ENCODE data around the gene PSMB11.

The PSMB11 gene

GRCh38 chr14:23041729-23042128, 283 bp upstream of the PSMB11 start:
- Histone ChIP-seq H3K4me2 (ENCODE audit: low read length) (no peak overlapping the region), H3K36me3 (ENCODE audit: control insufficient read depth, insufficient read depth, low read length) (no peaks in the 10 kb centered on the region), H3K27me3 (ENCODE audit: control insufficient read depth, insufficient read depth, low read length) (no peaks in the 10 kb centered on the region), H3K4me3 (ENCODE audit: low read depth, low read length) (no peak overlapping the region), H3K4me1 (no peaks in the 10 kb centered on the region), H3K79me2 (no peaks in the 10 kb centered on the region), H3K9me3 (ENCODE audit: control insufficient read depth, low read length) (no peaks in the 10 kb centered on the region), H2AFZ (no peak overlapping the region), H3K9ac (no peak overlapping the region), H3K27ac (no peak overlapping the region)
- no peak for TF ChIP-seq CTCF (IDR thresholded peaks at IDR 0.05)

GRCh38 chr14:23043145-23043544, 1.1 kb downstream of the PSMB11 start:
- Histone ChIP-seq H3K4me1 (no peaks in the 10 kb centered on the region), H3K27me3 (ENCODE audit: control insufficient read depth, insufficient read depth, low read length) (no peaks in the 10 kb centered on the region), H3K27ac (no peak overlapping the region), H3K79me2 (no peaks in the 10 kb centered on the region), H2AFZ (no peak overlapping the region), H3K9me3 (ENCODE audit: control insufficient read depth, low read length) (no peaks in the 10 kb centered on the region), H3K9ac (no peak overlapping the region), H3K4me3 (ENCODE audit: low read depth, low read length) (no peak overlapping the region), H3K36me3 (ENCODE audit: control insufficient read depth, insufficient read depth, low read length) (no peaks in the 10 kb centered on the region), H3K4me2 (ENCODE audit: low read length) (no peak overlapping the region)
- TF ChIP-seq CTCF (IDR thresholded peaks at IDR 0.05), result no peak

GRCh38 chr14:23043754-23044153, 1.7 kb downstream of the PSMB11 start:
- no peak for TF ChIP-seq CTCF (IDR thresholded peaks at IDR 0.05)
- Histone ChIP-seq H3K36me3 (ENCODE audit: control insufficient read depth, insufficient read depth, low read length) (no peaks in the 10 kb centered on the region), H3K27ac (no peak overlapping the region), H3K27me3 (ENCODE audit: control insufficient read depth, insufficient read depth, low read length) (no peaks in the 10 kb centered on the region), H3K79me2 (no peaks in the 10 kb centered on the region), H3K9me3 (ENCODE audit: control insufficient read depth, low read length) (no peaks in the 10 kb centered on the region), H2AFZ (no peak overlapping the region), H3K4me3 (ENCODE audit: low read depth, low read length) (no peak overlapping the region), H3K9ac (no peak overlapping the region), H3K4me2 (ENCODE audit: low read length) (no peak overlapping the region), H3K4me1 (no peaks in the 10 kb centered on the region)

GRCh38 chr14:23044840-23045239, 2.8 kb downstream of the PSMB11 start:
- TF ChIP-seq CTCF (IDR thresholded peaks at IDR 0.05), result no peak
- H3K4me1 ChIP-seq, result no peaks in the 10 kb centered on the region
- no peak overlapping the region for H2AFZ ChIP-seq
- no peak overlapping the region for H3K4me2 ChIP-seq (ENCODE audit: low read length)
- H3K9ac ChIP-seq, result no peak overlapping the region
- H3K27ac ChIP-seq, result no peak overlapping the region
- H3K27me3 ChIP-seq (ENCODE audit: control insufficient read depth, insufficient read depth, low read length), result no peaks in the 10 kb centered on the region
- no peaks in the 10 kb centered on the region for H3K79me2 ChIP-seq
- H3K9me3 ChIP-seq (ENCODE audit: control insufficient read depth, low read length), result no peaks in the 10 kb centered on the region
- H3K36me3 ChIP-seq (ENCODE audit: control insufficient read depth, insufficient read depth, low read length), result no peaks in the 10 kb centered on the region
- no peak overlapping the region for H3K4me3 ChIP-seq (ENCODE audit: low read depth, low read length)

- H3K27ac ChIP-seq, result no peak overlapping the region
- H3K9me3 ChIP-seq (ENCODE audit: control insufficient read depth, low read length), result no peaks in the 10 kb centered on the region
- TF ChIP-seq CTCF (IDR thresholded peaks at IDR 0.05), result no peak
- no peak overlapping the region for H3K4me2 ChIP-seq (ENCODE audit: low read length)
- no peak overlapping the region for H3K4me3 ChIP-seq (ENCODE audit: low read depth, low read length)
- H3K79me2 ChIP-seq, result no peaks in the 10 kb centered on the region
- no peak overlapping the region for H3K9ac ChIP-seq
- H2AFZ ChIP-seq, result no peak overlapping the region
- H3K27me3 ChIP-seq (ENCODE audit: control insufficient read depth, insufficient read depth, low read length), result no peaks in the 10 kb centered on the region
- no peaks in the 10 kb centered on the region for H3K36me3 ChIP-seq (ENCODE audit: control insufficient read depth, insufficient read depth, low read length)
- no peaks in the 10 kb centered on the region for H3K4me1 ChIP-seq
These were observed 3.7 kb downstream of the PSMB11 start for GRCh38 chr14:23045419-23046357.

Measured in parathyroid adenoma (tissue), 2 donors.